MM.1S (cell line): ENCODE results near the gene KRT9.

Experiments used
- DNase-seq: peaks from one replicate; pipeline ENCODE4 v3.0.0-alpha.2; 2015
- H2AFZ ChIP-seq: fragments of 300-600 bp; sonication (generic); 2 replicates; pipeline ENCODE4 v1.6.0; 2016; ENCODE audit warnings: antibody characterized with exemption, low read length
- H3F3A ChIP-seq: fragments of 300-600 bp; sonication (generic); 2 replicates; pipeline ENCODE4 v1.6.1; 2016; ENCODE audit warnings: mild to moderate bottlenecking, antibody characterized with exemption, low read length, moderate library complexity, mixed read lengths; ENCODE audit not compliant: insufficient read depth
- H3K27ac ChIP-seq: fragments of 300-600 bp; sonication (generic); 2 replicates; pipeline ENCODE4 v1.5.1; 2016; ENCODE audit warnings: mild to moderate bottlenecking, low read length
- H3K27me3 ChIP-seq: fragments of 300-600 bp; sonication (generic); replicated peaks from 2 replicates; pipeline ENCODE4 v1.6.0; 2016; ENCODE audit warnings: low read length; ENCODE audit not compliant: insufficient read depth
- H3K36me3 ChIP-seq: fragments of 300-600 bp; sonication (generic); replicated peaks from 2 replicates; pipeline ENCODE4 v1.6.1; 2016; ENCODE audit warnings: mild to moderate bottlenecking, low read length, mixed read lengths; ENCODE audit not compliant: insufficient read depth
- H3K4me1 ChIP-seq: fragments of 300-600 bp; sonication (generic); 2 replicates; pipeline ENCODE4 v1.6.1; 2016; ENCODE audit warnings: low read length, mixed read lengths
- H3K4me2 ChIP-seq: fragments of 300-600 bp; sonication (generic); 2 replicates; pipeline ENCODE4 v1.6.0; 2016; ENCODE audit warnings: low read depth, low read length
- H3K4me3 ChIP-seq: fragments of 300-600 bp; sonication (generic); 2 replicates; pipeline ENCODE4 v1.5.1; 2016; ENCODE audit warnings: low read length, mixed read lengths
- H3K79me2 ChIP-seq: fragments of 300-600 bp; sonication (generic); 2 replicates; pipeline ENCODE4 v1.6.1; 2016; ENCODE audit warnings: mixed run types, low read length, mixed read lengths
- H3K9ac ChIP-seq: fragments of 300-600 bp; sonication (generic); 2 replicates; pipeline ENCODE4 v1.6.1; 2016; ENCODE audit warnings: low read length, mixed read lengths
- H3K9me2 ChIP-seq: fragments of 300-600 bp; sonication (generic); replicated peaks from 2 replicates; pipeline ENCODE4 v1.6.1; 2016; ENCODE audit warnings: mild to moderate bottlenecking, low read length, mixed read lengths; ENCODE audit not compliant: insufficient read depth
- H3K9me3 ChIP-seq: fragments of 300-600 bp; sonication (generic); replicated peaks from 2 replicates; pipeline ENCODE4 v1.6.1; 2016; ENCODE audit warnings: mild to moderate bottlenecking, low read length, mixed read lengths; ENCODE audit not compliant: insufficient read depth
- H4K20me1 ChIP-seq: fragments of 300-600 bp; sonication (generic); 2 replicates; pipeline ENCODE4 v1.6.1; 2016; ENCODE audit warnings: mild to moderate bottlenecking, low read length, moderate library complexity, mixed read lengths; ENCODE audit not compliant: insufficient read depth
- CTCF ChIP-seq: fragments of 300-600 bp; sonication (generic); IDR thresholded peaks from 2 replicates; pipeline ENCODE4 v1.5.1; 2016; ENCODE audit warnings: antibody characterized with exemption, low read length, mixed read lengths
- EZH2 ChIP-seq: fragments of 300-600 bp; sonication (generic); optimal IDR thresholded peaks from 2 replicates; pipeline ENCODE3; 2017; ENCODE audit warnings: low read depth, mild to moderate bottlenecking, antibody characterized with exemption, low read length, mixed read lengths
- EZH2phosphoT487 ChIP-seq: fragments of 300-600 bp; sonication (generic); IDR thresholded peaks from 2 replicates; pipeline ENCODE4 v1.6.1; 2018; ENCODE audit warnings: antibody characterized with exemption, low read length

The KRT9 gene

GRCh38 chr17:41539071-41539492, 32.8 kb downstream of the KRT9 start:
- Histone ChIP-seq H3K4me1 (no peaks in the 10 kb centered on the region), H3K27me3 (no peaks in the 10 kb centered on the region), H3K27ac (no peak overlapping the region), H3F3A (no peaks in the 10 kb centered on the region), H3K4me3 (no peak overlapping the region), H3K9me3 (no peaks in the 10 kb centered on the region), H3K36me3 (no peaks in the 10 kb centered on the region), H4K20me1 (no peaks in the 10 kb centered on the region), H3K4me2 (no peak overlapping the region), H2AFZ (no peak overlapping the region), H3K79me2 (no peaks in the 10 kb centered on the region), H3K9ac (no peak overlapping the region), H3K9me2 (no peaks in the 10 kb centered on the region)
- TF ChIP-seq EZH2phosphoT487 (no peak), EZH2 (no peak), CTCF (no peak)
- DNase-seq: no peak

GRCh38 chr17:41538565-41538991, 33.3 kb downstream of the KRT9 start:
- Histone ChIP-seq H3F3A (no peaks in the 10 kb centered on the region), H3K9me2 (no peaks in the 10 kb centered on the region), H3K9ac (no peak overlapping the region), H3K4me3 (no peak overlapping the region), H3K4me2 (no peak overlapping the region), H3K36me3 (no peaks in the 10 kb centered on the region), H3K27me3 (no peaks in the 10 kb centered on the region), H3K4me1 (no peaks in the 10 kb centered on the region), H4K20me1 (no peaks in the 10 kb centered on the region), H3K27ac (no peak overlapping the region), H2AFZ (no peak overlapping the region), H3K9me3 (no peaks in the 10 kb centered on the region), H3K79me2 (no peaks in the 10 kb centered on the region)
- no peak for DNase-seq
- no peak for TF ChIP-seq EZH2phosphoT487
- TF ChIP-seq EZH2: no peak
- no peak for TF ChIP-seq CTCF

- Histone ChIP-seq H3K4me2 (no peak overlapping the region), H3K4me1 (no peaks in the 10 kb centered on the region), H4K20me1 (no peaks in the 10 kb centered on the region), H2AFZ (no peak overlapping the region), H3K9me2 (no peaks in the 10 kb centered on the region), H3K4me3 (no peak overlapping the region), H3K27ac (no peak overlapping the region), H3K9me3 (no peaks in the 10 kb centered on the region), H3K79me2 (no peaks in the 10 kb centered on the region), H3K36me3 (no peaks in the 10 kb centered on the region), H3K27me3 (no peaks in the 10 kb centered on the region), H3K9ac (no peak overlapping the region), H3F3A (no peaks in the 10 kb centered on the region)
- DNase-seq: no peak
- no peak for TF ChIP-seq CTCF
- no peak for TF ChIP-seq EZH2phosphoT487
- TF ChIP-seq EZH2: no peak
These were observed 33.9 kb downstream of the KRT9 start for GRCh38 chr17:41537990-41538389.
